Keratinocyte (primary cell): Measurements from ENCODE around the gene STRN4. TPM values are rescaled to one million over a fixed set of nuclear protein-coding genes. Genes with fewer than 3 reads are reported as not detected.

Experiments
- DNase-seq: peaks from one replicate; pipeline ENCODE4 v3.0.0-alpha.2; 2011; ENCODE audit warnings: low read depth, missing footprints, low spot score
- FAIRE-seq: peaks from 2 replicates; lab custom pipeline; 2011; peaks lifted over from hg19 to GRCh38; lab: Jason Lieb, UNC
- H2AFZ ChIP-seq: 2 replicates; pipeline ENCODE4 v1.6.0; 2012; ENCODE audit warnings: low read length, control low read depth, inconsistent platforms; ENCODE audit not compliant: control insufficient read depth
- H3K27ac ChIP-seq: 2 replicates; pipeline ENCODE4 v1.5.1; 2011; ENCODE audit warnings: low read length; ENCODE audit not compliant: control insufficient read depth, insufficient read depth
- H3K27me3 ChIP-seq: 3 replicates; pipeline ENCODE4 v1.6.0; 2011; ENCODE audit warnings: low read length; ENCODE audit not compliant: control insufficient read depth, insufficient read depth; ENCODE audit errors: extremely low read depth
- H3K36me3 ChIP-seq, 2 experiments: 2 replicates in 1 of 2; 3 replicates in 1 of 2; pipeline ENCODE4 v1.5.1; 2011; ENCODE audit warnings: low read length in 2 of 2, mild to moderate bottlenecking in 1 of 2; ENCODE audit not compliant: control insufficient read depth in 2 of 2, insufficient read depth in 2 of 2; ENCODE audit errors: extremely low read depth in 1 of 2
- H3K4me1 ChIP-seq: 3 replicates; pipeline ENCODE4 v1.5.1; 2011; ENCODE audit warnings: low read length; ENCODE audit not compliant: control insufficient read depth, insufficient read depth; ENCODE audit errors: extremely low read depth
- H3K4me2 ChIP-seq: 3 replicates; pipeline ENCODE4 v1.6.0; 2011; ENCODE audit warnings: low read depth, low read length; ENCODE audit not compliant: control insufficient read depth, insufficient read depth; ENCODE audit errors: extremely low read depth
- H3K4me3 ChIP-seq, 3 experiments: fragments of 200-600 bp in 1 of 3; sonication (generic) in 1 of 3; 2 replicates in 2 of 3; 3 replicates in 1 of 3; pipeline ENCODE4 v1.5.1; 2011 to 2016; ENCODE audit warnings: low read length in 3 of 3, mild to moderate bottlenecking in 3 of 3, control low read depth in 2 of 3, inconsistent platforms in 1 of 3, low read depth in 1 of 3, mixed read lengths in 1 of 3, mixed run types in 1 of 3, moderate library complexity in 1 of 3; ENCODE audit not compliant: control insufficient read depth in 2 of 3, insufficient read depth in 2 of 3; ENCODE audit errors: extremely low read depth in 1 of 3
- H3K79me2 ChIP-seq: 2 replicates; pipeline ENCODE4 v1.6.0; 2012; ENCODE audit warnings: low read length; ENCODE audit not compliant: control insufficient read depth, insufficient read depth
- H3K9ac ChIP-seq: 3 replicates; pipeline ENCODE4 v1.6.0; 2011; ENCODE audit warnings: low read length; ENCODE audit not compliant: control insufficient read depth, insufficient read depth; ENCODE audit errors: extremely low read depth
- H3K9me1 ChIP-seq: 3 replicates; pipeline ENCODE4 v1.6.0; 2011; ENCODE audit warnings: low read length; ENCODE audit not compliant: control insufficient read depth, insufficient read depth; ENCODE audit errors: extremely low read depth
- H3K9me3 ChIP-seq: 2 replicates; pipeline ENCODE4 v1.5.1; 2012; ENCODE audit warnings: low read depth, low read length; ENCODE audit not compliant: control insufficient read depth
- H4K20me1 ChIP-seq: 3 replicates; pipeline ENCODE4 v1.6.0; 2011; ENCODE audit warnings: low read length; ENCODE audit not compliant: control insufficient read depth, insufficient read depth; ENCODE audit errors: extremely low read depth
- EZH2 ChIP-seq: IDR thresholded peaks from one replicate; pipeline ENCODE4 v1.6.1; 2012; ENCODE audit warnings: inconsistent platforms, mild to moderate bottlenecking, low read length, moderate library complexity
- dilution Hi-C: fragments of 300-500 bp; cut with MboI; formaldehyde crosslinking; loops from one replicate; pipeline ENCODE4 v1.7.0; 2020; ENCODE audit warnings: low sequenced_read_pairs; ENCODE audit not compliant: extremely low pct_ligation_motif_present
- polyA plus RNA-seq, 5 experiments: library from polyadenylated mRNA; depleted of rRNA in 3 of 5; stranded (reverse) in 3 of 5; stranded (forward) in 1 of 5; unstranded in 1 of 5; fragments of >200 nt; gene quantifications; 1 replicate in 1 of 5; 2 replicates in 3 of 5; 3 replicates in 1 of 5; pipeline versions ENCODE4 v1.2.1 to v1.2.3, GENCODE V29; 2011 to 2012; ENCODE audit warnings: missing spikeins in 2 of 5, low read depth in 1 of 5, low replicate concordance in 1 of 5
- TF ChIP-seq, protein P1 (sequence below), 3 experiments: IDR thresholded peaks in 1 of 3; conservative IDR thresholded peaks in 1 of 3; optimal IDR thresholded peaks in 1 of 3; 2 replicates in 2 of 3; 3 replicates in 1 of 3; pipeline versions ENCODE3 to v1.5.1; 2011; ENCODE audit warnings: low read length in 3 of 3, mild to moderate bottlenecking in 3 of 3, moderate library complexity in 2 of 3, control low read depth in 1 of 3, inconsistent platforms in 1 of 3; ENCODE audit not compliant: insufficient read depth in 2 of 3; ENCODE audit errors: extremely low read depth in 1 of 3

Gene STRN4
- polyA plus RNA-seq, 1 donor (not counting 4 experiments of a cell fraction or from before 2014, with no cell fraction given) = 37.3 TPM

DNA sequence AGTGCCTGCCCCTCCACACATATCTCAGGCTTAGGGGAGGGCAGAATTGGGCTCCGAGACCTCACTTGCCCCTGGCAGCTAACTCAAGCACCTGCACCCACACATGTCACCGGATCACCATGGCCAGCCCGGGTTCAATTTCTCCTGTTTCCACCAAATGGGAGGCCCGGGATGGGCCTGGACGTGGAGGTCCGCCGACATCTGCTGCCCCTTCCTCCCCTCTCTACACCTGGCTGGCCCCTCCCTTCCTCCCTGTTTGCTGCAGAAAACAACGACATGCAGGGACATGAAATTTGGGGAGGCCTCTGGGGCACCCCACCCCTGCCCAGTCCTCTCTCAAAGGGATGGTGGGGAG lies 30.7 kb downstream of the STRN4 start:
- H3K27ac ChIP-seq = peak overlapping the region; percentile 92
- peak overlapping the region; percentile 85 for H3K9ac ChIP-seq
- DNase-seq (no peak), FAIRE-seq (no peak)
- H3K4me1 ChIP-seq = peaks cover 17% of the 10 kb centered on the region
- TF ChIP-seq EZH2 = no peak
- TF ChIP-seq, protein P1, sequence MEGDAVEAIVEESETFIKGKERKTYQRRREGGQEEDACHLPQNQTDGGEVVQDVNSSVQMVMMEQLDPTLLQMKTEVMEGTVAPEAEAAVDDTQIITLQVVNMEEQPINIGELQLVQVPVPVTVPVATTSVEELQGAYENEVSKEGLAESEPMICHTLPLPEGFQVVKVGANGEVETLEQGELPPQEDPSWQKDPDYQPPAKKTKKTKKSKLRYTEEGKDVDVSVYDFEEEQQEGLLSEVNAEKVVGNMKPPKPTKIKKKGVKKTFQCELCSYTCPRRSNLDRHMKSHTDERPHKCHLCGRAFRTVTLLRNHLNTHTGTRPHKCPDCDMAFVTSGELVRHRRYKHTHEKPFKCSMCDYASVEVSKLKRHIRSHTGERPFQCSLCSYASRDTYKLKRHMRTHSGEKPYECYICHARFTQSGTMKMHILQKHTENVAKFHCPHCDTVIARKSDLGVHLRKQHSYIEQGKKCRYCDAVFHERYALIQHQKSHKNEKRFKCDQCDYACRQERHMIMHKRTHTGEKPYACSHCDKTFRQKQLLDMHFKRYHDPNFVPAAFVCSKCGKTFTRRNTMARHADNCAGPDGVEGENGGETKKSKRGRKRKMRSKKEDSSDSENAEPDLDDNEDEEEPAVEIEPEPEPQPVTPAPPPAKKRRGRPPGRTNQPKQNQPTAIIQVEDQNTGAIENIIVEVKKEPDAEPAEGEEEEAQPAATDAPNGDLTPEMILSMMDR (optimal IDR thresholded peaks at IDR 0.05 in 1 of 3, IDR thresholded peaks at IDR 0.05 in 1 of 3, conservative IDR thresholded peaks at IDR 0.05 in 1 of 3; ENCODE audit: extremely low read depth in 1 of 3, insufficient read depth in 2 of 3, low read length in 3 of 3) = no peak
- H3K79me2 ChIP-seq = peaks cover 28% of the 10 kb centered on the region
- dilution Hi-C loops = no loop called here
- H3K4me3 ChIP-seq = peak overlapping the region; percentile 86 to 96 (median 90)
- no peaks in the 10 kb centered on the region for H3K9me3 ChIP-seq
- H3K36me3 ChIP-seq = peaks cover 4 to 19% of the 10 kb centered on the region in 2 experiments
- no peaks in the 10 kb centered on the region for H4K20me1 ChIP-seq
- no peak overlapping the region for H2AFZ ChIP-seq
- H3K4me2 ChIP-seq = peak overlapping the region; percentile 94
- H3K27me3 ChIP-seq = no peaks in the 10 kb centered on the region
- H3K9me1 ChIP-seq = no peaks in the 10 kb centered on the region

DNA sequence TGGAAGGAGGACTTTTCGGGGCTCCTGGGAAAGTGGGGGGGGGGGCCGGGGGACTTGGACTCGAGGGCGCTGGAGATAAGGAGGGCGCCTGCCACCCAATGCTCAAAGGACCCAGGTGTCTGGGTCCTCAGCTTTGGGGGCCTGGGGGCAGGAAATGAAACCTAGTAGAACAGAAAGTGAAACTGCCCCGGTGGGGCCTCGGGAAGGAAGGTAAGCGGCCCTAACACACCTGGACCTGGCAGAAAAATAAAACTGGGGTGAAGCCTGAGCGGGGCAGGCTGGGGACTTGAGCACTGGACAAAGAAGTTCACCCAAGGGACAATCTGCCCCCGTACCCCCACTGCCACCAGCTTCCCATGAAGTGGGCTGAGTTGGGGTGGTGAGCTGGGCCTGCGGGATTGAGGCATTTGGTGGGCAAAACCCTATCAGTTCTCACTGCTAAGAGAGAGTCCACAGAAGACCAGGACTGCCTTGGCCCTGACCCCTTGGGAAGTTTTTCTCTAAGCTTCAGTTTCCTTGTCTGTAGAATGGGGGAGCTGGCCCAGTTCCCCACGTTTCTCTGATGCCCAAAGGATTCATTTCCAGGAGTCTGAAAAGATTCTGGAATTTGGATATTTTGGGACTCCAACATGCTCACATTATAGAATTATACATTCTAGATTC lies 31.7 kb downstream of the STRN4 start:
- H3K27me3 ChIP-seq = no peaks in the 10 kb centered on the region
- H3K9me3 ChIP-seq = no peaks in the 10 kb centered on the region
- H3K36me3 ChIP-seq = peaks cover 2 to 19% of the 10 kb centered on the region in 2 experiments
- H3K9me1 ChIP-seq = no peaks in the 10 kb centered on the region
- H3K4me3 ChIP-seq = peak overlapping the region; percentile 86 to 96 (median 90)
- dilution Hi-C loops = no loop called here
- no peak for DNase-seq
- peaks cover 17% of the 10 kb centered on the region for H3K4me1 ChIP-seq
- H3K9ac ChIP-seq = peak overlapping the region; percentile 85
- no peak overlapping the region for H2AFZ ChIP-seq
- no peaks in the 10 kb centered on the region for H4K20me1 ChIP-seq
- H3K27ac ChIP-seq = peak overlapping the region; percentile 92
- no peak for FAIRE-seq
- peaks cover 28% of the 10 kb centered on the region for H3K79me2 ChIP-seq
- H3K4me2 ChIP-seq = peak overlapping the region; percentile 94
- TF ChIP-seq, protein P1 (optimal IDR thresholded peaks at IDR 0.05 in 1 of 3, IDR thresholded peaks at IDR 0.05 in 1 of 3, conservative IDR thresholded peaks at IDR 0.05 in 1 of 3; ENCODE audit: extremely low read depth in 1 of 3, insufficient read depth in 2 of 3, low read length in 3 of 3) = no peak
- TF ChIP-seq EZH2 = no peak
